Stimulated activated naive CD8-positive, alpha-beta T cell treated with anti-CD3 and anti-CD28 coated beads, Interleukin-15, Interleukin-2, amounts not matched to agents 100 ng/mL and 50 ng/mL, for 24 hours (primary cell): ENCODE measurements around the gene ANO1.

ENCODE experiments used
- H3K27ac Mint-ChIP-seq: one replicate; pipeline ENCODE4 v1.8.0; 2021; ENCODE audit warnings: mild to moderate bottlenecking, mixed read lengths
- H3K27me3 Mint-ChIP-seq: one replicate; pipeline ENCODE4 v1.8.0; 2021; ENCODE audit warnings: mixed read lengths
- H3K36me3 Mint-ChIP-seq: one replicate; pipeline ENCODE4 v1.8.0; 2021; ENCODE audit warnings: low read depth, mixed read lengths
- H3K4me1 Mint-ChIP-seq: one replicate; pipeline ENCODE4 v1.8.0; 2021; ENCODE audit warnings: low read depth, mixed read lengths
- H3K4me3 Mint-ChIP-seq: one replicate; pipeline ENCODE4 v1.8.0; 2021; ENCODE audit warnings: mild to moderate bottlenecking, mixed read lengths
- H3K9me3 Mint-ChIP-seq: one replicate; pipeline ENCODE4 v1.8.0; 2021; ENCODE audit warnings: mixed read lengths

ANO1 gene

DNA sequence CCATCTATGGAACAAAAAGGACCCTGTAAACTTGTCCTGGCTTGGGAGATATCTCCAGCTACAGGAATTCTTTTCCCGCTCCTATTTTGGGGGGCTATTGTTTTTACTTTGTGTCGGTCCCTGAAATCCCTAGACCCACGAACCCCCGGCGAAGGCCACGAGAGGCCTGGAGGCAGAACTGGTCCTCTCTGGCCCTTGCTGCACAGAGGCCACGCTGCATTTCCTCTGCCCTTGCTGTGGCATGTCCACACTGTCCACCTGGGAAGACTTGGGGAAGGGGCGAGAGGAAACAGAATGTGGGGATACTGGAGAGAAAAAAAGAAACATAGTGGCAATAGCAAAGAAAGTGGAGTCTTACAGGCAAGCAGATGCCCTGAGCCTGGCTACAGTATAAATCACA lies 2.3 kb upstream of the ANO1 start:
- no peaks in the 10 kb centered on the region for H3K36me3 Mint-ChIP-seq
- no peaks in the 10 kb centered on the region for H3K9me3 Mint-ChIP-seq
- H3K27me3 Mint-ChIP-seq, result peaks cover 70% of the 10 kb centered on the region
- H3K4me1 Mint-ChIP-seq, result peaks cover 6% of the 10 kb centered on the region
- no peak overlapping the region for H3K4me3 Mint-ChIP-seq
- H3K27ac Mint-ChIP-seq, result no peak overlapping the region

DNA sequence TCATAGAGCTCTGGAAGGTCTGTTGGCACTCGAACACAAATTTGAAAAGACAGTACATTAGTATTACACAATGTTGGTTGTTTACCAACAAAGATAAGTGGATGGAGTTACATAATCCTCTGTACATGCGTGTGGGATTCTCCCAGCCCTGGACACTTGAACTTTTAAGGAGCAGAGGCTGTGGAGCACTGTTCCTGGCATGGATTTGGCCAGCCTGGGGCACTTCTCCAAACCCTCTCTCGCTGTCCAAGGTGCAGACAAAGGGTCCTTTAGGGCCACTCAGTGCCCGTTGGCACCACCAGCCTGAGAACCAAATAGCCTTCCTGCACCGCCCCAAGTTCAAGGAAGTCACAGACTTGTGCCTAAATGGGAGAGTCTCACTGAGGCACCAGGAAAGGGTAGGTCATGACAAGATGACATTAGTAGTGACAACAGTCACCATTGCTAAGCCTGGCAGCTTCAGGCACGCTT lies 1.6 kb upstream of the ANO1 start:
- H3K36me3 Mint-ChIP-seq, result no peaks in the 10 kb centered on the region
- H3K4me1 Mint-ChIP-seq, result peaks cover 6% of the 10 kb centered on the region
- H3K27ac Mint-ChIP-seq, result no peak overlapping the region
- H3K27me3 Mint-ChIP-seq, result peaks cover 64% of the 10 kb centered on the region
- no peaks in the 10 kb centered on the region for H3K9me3 Mint-ChIP-seq
- H3K4me3 Mint-ChIP-seq, result no peak overlapping the region

DNA sequence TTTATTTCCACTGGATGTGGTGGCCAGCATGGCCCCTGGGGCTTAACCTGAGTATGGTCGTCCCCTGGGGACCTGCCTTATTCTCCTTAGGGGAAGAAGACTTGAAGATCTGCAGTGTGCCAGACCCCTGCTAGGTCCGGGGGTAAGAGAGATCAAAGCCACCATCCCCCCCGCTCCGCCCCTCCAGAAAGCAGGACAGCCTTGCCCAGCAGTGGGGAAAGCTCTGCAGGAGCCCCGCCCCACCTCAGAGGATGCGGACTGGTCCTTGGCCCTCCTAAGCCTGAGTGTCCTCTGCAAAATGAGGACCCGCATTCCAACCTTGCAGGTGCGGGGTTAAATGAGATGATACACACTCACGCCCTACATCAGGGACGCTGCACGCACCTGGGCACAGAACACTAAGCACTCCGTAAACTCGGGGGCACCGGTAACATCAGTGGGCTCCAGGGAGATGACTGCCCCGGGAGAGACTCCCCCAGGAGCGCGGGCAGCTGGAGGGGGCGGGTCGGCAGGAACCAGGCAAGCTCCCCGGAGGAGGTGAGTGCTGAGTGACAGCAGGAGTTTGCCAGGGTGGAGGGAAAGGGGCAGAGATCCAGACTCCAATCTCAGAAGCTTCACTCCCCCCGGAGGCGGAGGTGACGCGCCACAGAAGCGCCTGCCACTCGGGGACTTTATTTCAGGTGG lies 564 bp upstream of the ANO1 start:
- Mint-ChIP-seq H3K4me3 (no peak overlapping the region), H3K4me1 (peaks cover 6% of the 10 kb centered on the region), H3K27ac (no peak overlapping the region), H3K27me3 (peaks cover 54% of the 10 kb centered on the region), H3K9me3 (no peaks in the 10 kb centered on the region), H3K36me3 (no peaks in the 10 kb centered on the region)

DNA sequence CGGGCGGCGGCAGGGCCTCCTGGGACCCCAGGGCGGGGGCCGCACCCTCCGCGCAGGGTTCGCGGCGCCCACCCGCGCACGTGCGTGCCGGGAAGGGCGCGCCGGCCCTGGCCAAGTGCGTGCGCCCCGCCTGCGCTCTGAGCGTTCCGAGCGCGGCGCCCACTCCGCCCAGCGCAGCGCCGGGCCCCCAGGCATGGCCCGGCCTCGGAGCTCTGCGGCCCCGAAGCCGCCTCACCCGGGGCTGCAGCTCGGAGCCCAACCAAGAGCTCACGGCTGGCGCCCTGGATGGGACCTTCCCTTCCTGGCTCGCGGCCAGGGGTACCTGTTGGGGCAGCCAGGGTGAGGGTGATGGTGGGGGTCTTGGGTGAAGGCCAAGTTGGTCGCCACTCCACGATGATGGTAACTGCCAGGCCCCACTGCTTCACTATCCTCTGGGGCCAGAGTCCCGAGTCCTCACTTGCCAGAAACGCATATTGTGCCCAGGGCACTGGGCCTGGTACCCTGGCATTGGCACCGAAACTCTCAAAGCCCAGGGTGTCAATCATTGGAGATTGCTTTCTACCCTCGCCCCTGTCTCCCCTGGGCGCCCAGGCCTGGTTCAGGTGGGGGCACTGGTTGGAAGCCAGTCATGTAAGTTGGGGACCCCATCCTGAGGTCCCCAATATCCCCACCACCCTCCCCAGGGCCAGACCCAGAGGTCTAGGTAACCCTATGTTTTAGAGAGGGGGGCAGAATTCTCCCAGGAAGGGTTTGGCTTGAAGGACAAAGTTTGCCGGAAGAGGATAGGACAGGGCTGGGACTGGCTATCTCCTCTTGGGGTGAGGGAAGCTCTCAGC lies 882 bp downstream of the ANO1 start:
- H3K4me3 Mint-ChIP-seq, result no peak overlapping the region
- no peaks in the 10 kb centered on the region for H3K9me3 Mint-ChIP-seq
- peaks cover 41% of the 10 kb centered on the region for H3K27me3 Mint-ChIP-seq
- H3K27ac Mint-ChIP-seq, result no peak overlapping the region
- no peaks in the 10 kb centered on the region for H3K36me3 Mint-ChIP-seq
- peaks cover 3% of the 10 kb centered on the region for H3K4me1 Mint-ChIP-seq

DNA sequence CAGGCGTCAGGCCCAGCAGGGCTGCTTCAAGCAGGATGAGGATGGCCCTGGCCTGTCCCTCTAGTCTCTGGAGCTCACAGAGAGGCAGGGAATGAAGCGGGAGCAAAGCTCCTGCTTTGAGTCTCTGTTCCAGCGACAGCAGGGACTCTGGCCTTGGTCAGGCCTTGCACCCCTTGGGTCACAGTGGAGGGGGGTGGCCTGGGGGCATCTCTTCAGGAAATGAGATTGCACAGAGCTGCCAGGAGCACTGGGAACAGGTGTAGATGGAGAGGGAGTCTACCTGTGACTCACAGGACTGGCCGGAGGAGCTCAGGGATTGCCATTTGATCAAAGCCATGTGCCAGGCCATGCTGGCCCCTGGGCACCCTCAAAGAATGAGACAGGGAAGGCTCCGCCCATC lies 1.6 kb downstream of the ANO1 start:
- Mint-ChIP-seq H3K27ac (no peak overlapping the region), H3K4me3 (no peak overlapping the region), H3K4me1 (no peaks in the 10 kb centered on the region), H3K36me3 (no peaks in the 10 kb centered on the region), H3K9me3 (no peaks in the 10 kb centered on the region), H3K27me3 (peaks cover 35% of the 10 kb centered on the region)

- no peak overlapping the region for H3K4me3 Mint-ChIP-seq
- peaks cover 27% of the 10 kb centered on the region for H3K27me3 Mint-ChIP-seq
- no peaks in the 10 kb centered on the region for H3K36me3 Mint-ChIP-seq
- no peak overlapping the region for H3K27ac Mint-ChIP-seq
- no peaks in the 10 kb centered on the region for H3K4me1 Mint-ChIP-seq
- H3K9me3 Mint-ChIP-seq, result no peaks in the 10 kb centered on the region
These were observed 2.6 kb downstream of the ANO1 start for GRCh38 chr11:70080763-70081162.

GRCh38 chr11:70082829-70083228 lies 4.7 kb downstream of the ANO1 start:
- H3K9me3 Mint-ChIP-seq, result no peaks in the 10 kb centered on the region
- no peaks in the 10 kb centered on the region for H3K36me3 Mint-ChIP-seq
- H3K4me3 Mint-ChIP-seq, result no peak overlapping the region
- no peaks in the 10 kb centered on the region for H3K4me1 Mint-ChIP-seq
- peaks cover 13% of the 10 kb centered on the region for H3K27me3 Mint-ChIP-seq
- H3K27ac Mint-ChIP-seq, result no peak overlapping the region

DNA sequence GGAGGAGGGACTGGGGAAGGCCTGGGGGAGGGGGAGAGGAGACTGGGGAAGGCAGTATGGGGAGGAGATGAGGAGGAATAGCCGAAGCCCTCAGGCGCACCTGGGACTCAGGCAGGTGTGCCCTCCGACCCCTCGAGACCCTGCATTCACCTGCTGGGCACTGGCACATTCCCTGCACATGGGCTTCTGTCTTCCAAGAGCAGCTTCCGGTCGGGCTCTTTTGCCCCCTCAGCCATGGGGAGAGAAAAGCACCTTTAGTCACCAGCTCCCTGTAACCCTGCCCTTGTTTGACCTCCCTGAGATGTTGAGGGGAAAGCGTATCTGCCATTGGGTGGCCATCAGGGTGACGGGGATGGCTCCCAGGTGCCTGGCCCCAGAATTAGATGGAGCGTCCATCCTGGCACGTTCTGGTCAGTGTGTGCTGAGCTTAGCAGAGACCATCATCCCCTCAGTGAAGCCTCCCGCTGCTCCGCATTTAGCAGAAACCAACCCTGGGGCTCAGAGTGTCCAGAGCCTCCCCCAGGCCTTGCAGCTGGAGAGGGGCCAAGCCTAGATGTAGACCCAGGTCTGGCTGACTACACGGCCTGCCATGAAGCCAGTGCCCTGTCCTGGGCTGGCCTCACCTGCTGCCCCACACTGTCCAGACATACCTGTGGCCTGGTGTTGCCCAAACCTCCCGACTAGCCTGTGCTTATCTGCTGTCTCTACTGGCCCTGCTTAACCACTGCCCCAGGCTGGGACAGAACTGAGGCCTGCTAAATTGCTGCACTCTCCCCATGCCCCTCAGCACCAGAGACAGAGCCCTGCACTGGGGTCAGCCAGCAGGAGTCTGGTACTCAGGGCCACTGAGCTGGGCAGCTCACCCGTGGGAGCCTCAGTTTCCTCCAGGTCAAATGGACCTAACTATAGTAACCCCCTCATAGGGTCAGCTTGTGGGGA lies 6.2 kb downstream of the ANO1 start:
- H3K4me3 Mint-ChIP-seq, result no peak overlapping the region
- H3K9me3 Mint-ChIP-seq, result no peaks in the 10 kb centered on the region
- peaks cover 10% of the 10 kb centered on the region for H3K27me3 Mint-ChIP-seq
- H3K27ac Mint-ChIP-seq, result no peak overlapping the region
- H3K36me3 Mint-ChIP-seq, result no peaks in the 10 kb centered on the region
- H3K4me1 Mint-ChIP-seq, result no peaks in the 10 kb centered on the region

DNA sequence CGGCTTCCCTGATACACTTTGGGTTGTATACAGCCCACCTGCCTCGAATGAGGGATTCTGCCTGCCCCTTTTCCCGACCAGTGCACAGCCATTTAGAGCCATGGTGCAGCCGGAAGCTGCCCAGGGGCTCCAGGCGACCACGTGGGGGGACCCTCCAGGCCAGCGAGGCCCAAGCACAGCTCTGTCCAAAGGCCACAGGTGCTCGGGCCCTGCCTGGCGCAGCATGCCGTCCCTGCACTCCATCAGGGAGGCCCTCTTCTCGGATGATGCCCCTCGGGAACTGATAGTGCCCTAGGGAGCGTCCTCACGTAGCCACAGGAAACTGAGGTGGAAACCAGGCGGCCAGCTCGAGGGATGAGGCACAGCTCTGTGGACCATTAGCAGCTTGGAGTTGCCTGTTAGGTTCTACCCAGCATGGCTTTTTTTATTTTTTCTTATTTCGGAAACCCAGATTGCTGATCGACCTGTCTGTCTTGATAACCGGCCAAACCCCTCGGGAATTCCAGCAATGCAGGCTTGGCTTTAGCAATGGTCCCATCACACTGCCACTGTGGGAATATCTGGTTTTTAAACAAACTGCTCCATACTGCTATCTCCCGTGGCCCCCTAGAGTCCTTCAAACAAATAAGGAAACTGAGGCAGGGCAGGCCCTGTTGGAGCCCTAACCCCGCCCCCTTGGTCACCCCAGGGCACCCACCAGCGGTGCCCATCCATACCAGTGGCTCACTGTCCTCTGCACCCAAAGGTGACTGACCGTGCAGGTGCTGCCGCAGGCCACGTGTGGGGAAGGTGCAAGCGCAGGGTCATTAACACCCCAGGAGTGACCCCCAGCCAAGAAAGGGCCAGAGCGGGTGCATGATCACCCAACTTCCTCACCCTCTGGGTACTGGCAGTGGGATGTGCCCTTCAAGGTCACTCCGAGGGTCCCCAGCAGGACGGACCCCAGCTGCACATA lies 8.0 kb downstream of the ANO1 start:
- Mint-ChIP-seq H3K4me1 (no peaks in the 10 kb centered on the region), H3K27me3 (no peaks in the 10 kb centered on the region), H3K9me3 (no peaks in the 10 kb centered on the region), H3K4me3 (no peak overlapping the region), H3K27ac (no peak overlapping the region), H3K36me3 (no peaks in the 10 kb centered on the region)

- H3K27ac Mint-ChIP-seq, result no peak overlapping the region
- H3K4me1 Mint-ChIP-seq, result no peaks in the 10 kb centered on the region
- no peaks in the 10 kb centered on the region for H3K27me3 Mint-ChIP-seq
- H3K4me3 Mint-ChIP-seq, result no peak overlapping the region
- H3K36me3 Mint-ChIP-seq, result no peaks in the 10 kb centered on the region
- H3K9me3 Mint-ChIP-seq, result no peaks in the 10 kb centered on the region
These were observed 9.5 kb downstream of the ANO1 start for GRCh38 chr11:70087446-70088167.

DNA sequence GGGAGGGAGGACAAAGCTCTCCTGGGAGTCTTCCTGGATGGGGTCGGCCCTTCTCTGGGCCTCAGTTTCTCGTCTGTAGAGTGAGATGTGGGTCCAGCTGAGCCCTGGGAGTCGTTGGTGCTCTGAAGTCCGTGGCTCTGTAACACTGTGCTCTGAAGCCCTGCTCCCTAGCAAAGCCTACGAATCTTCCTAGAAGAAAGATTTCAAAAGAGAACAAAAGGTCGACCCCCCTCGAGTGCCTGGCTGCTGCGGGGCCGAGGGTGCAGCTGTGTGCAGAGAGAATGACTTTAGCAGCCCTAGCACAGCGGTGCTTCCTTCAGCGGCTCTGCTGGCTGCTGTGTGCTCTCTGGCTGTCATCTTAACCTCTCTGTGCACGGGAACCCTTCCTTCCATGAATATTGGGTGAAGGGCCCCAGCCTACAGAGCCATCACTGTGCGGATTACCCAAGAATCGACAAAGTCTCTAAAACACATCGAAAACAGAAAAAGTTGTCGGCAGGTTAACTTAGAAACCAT lies 10.7 kb downstream of the ANO1 start:
- no peaks in the 10 kb centered on the region for H3K9me3 Mint-ChIP-seq
- no peak overlapping the region for H3K27ac Mint-ChIP-seq

GRCh38 chr11:70089631-70090030 lies 11.5 kb downstream of the ANO1 start:
- Mint-ChIP-seq H3K27ac (no peak overlapping the region), H3K36me3 (no peaks in the 10 kb centered on the region), H3K4me3 (no peak overlapping the region), H3K27me3 (no peaks in the 10 kb centered on the region), H3K4me1 (no peaks in the 10 kb centered on the region), H3K9me3 (no peaks in the 10 kb centered on the region)

More for the DNA sequence above, 10.7 kb downstream of the ANO1 start:
- Mint-ChIP-seq H3K27me3 (no peaks in the 10 kb centered on the region), H3K4me1 (no peaks in the 10 kb centered on the region), H3K36me3 (no peaks in the 10 kb centered on the region), H3K4me3 (no peak overlapping the region)

- no peak overlapping the region for H3K4me3 Mint-ChIP-seq
- no peaks in the 10 kb centered on the region for H3K36me3 Mint-ChIP-seq
- no peak overlapping the region for H3K27ac Mint-ChIP-seq
- H3K27me3 Mint-ChIP-seq, result no peaks in the 10 kb centered on the region
- no peaks in the 10 kb centered on the region for H3K4me1 Mint-ChIP-seq
- H3K9me3 Mint-ChIP-seq, result no peaks in the 10 kb centered on the region
These were observed 12.9 kb downstream of the ANO1 start for GRCh38 chr11:70090961-70091381.
